Right lobe of liver (tissue), 4 donors: Measurements from ENCODE around the gene TTC7B.

Source experiments
- POLR2A ChIP-seq: fragments of 450-650 bp; IDR thresholded peaks from one replicate; pipeline ENCODE4 v1.6.1; 2017; ENCODE audit warnings: antibody characterized with exemption, mild to moderate bottlenecking
- TF ChIP-seq, protein P1 (sequence below), 4 donors: fragments of 200-600 bp in 3 of 4; fragments of 450-650 bp in 1 of 4; IDR thresholded peaks; one replicate each; pipeline versions ENCODE4 v1.5.1 to v1.8.0; 2016 to 2022; ENCODE audit warnings: antibody characterized with exemption in 4 of 4, mild to moderate bottlenecking in 2 of 4
- donor health status: DM: no; HTN: no; CAD: no.
- donor health status: DM: no; HTN: no; CAD: no.
- donor health status: DM: no; HTN: yes; CAD: no.

DNA sequence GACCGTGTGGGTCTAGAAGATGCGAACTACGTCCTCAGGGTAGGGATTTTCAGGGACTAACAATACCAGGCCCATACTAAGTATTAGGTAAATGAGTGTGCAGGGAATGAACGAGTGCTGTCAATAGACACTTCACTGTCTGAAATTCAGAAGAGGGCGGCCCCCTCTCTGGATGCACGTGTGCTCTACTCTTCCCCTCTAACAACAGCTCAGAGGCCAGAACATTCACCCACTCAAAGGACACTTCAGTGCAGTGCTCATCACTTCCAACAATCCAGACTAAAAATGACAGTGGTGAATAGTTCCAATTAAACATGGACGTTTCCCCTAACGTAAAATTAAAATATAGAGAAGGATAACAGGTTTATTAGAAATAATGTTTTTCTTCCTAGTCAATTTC is 219.5 kb downstream of the TTC7B start:
- TF ChIP-seq, protein P1, sequence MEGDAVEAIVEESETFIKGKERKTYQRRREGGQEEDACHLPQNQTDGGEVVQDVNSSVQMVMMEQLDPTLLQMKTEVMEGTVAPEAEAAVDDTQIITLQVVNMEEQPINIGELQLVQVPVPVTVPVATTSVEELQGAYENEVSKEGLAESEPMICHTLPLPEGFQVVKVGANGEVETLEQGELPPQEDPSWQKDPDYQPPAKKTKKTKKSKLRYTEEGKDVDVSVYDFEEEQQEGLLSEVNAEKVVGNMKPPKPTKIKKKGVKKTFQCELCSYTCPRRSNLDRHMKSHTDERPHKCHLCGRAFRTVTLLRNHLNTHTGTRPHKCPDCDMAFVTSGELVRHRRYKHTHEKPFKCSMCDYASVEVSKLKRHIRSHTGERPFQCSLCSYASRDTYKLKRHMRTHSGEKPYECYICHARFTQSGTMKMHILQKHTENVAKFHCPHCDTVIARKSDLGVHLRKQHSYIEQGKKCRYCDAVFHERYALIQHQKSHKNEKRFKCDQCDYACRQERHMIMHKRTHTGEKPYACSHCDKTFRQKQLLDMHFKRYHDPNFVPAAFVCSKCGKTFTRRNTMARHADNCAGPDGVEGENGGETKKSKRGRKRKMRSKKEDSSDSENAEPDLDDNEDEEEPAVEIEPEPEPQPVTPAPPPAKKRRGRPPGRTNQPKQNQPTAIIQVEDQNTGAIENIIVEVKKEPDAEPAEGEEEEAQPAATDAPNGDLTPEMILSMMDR (IDR thresholded peaks at IDR 0.05), result no peak
- no peak for TF ChIP-seq POLR2A
